Epithelial cell of alveolus of lung (primary cell): ENCODE data around the gene EIF3B. TPM values are rescaled to one million over a fixed set of nuclear protein-coding genes. Genes with fewer than 3 reads are reported as not detected.

ENCODE experiments used
- total RNA-seq: library from RNA; depleted of rRNA; stranded (reverse); fragments of >200 nt; gene quantifications from 2 replicates; pipeline ENCODE4 v1.2.1, GENCODE V29; 2015

Gene EIF3B
- total RNA-seq: 83.0 and 133 TPM in 2 replicates

DNA sequence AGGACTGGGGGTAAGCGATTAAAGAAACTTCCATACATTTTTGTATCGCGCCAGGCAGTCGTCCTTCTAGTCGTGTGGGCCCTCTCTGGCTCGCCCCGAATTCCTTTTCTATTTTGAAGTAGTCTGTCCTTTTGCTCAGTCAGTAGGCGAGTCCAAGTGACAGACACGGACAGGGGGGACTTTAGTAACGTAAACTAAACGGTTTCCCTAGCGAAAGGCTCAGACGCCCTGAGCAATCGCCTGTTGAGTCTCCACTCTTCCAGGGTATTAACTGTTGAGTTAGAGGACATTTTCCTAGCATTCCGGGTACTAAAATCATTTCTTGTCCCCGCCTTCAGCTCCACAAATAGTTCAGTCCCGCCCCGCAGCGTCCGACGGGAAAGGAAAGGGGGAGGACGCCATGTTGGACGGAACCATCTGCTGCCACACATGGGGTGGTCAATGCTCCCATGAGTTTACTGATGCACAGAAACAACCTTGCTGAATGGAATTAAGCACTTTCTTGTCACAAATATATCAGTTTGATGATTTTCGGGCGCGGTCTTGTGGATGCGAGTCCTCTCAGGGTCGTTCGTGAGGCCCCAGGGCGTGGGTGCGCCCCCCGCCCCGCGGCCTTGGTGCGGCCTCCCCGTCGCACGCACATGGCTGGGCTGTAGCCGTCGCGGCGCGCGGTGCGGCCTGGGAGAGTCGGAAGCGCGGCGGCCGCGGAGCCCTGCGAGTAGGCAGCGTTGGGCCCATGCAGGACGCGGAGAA lies at the start of gene EIF3B:
EIF3B (plus strand) TSS at position 642 of the 753 bp plus-strand sequence; CDS start at position 737, 95 bp downstream.

DNA sequence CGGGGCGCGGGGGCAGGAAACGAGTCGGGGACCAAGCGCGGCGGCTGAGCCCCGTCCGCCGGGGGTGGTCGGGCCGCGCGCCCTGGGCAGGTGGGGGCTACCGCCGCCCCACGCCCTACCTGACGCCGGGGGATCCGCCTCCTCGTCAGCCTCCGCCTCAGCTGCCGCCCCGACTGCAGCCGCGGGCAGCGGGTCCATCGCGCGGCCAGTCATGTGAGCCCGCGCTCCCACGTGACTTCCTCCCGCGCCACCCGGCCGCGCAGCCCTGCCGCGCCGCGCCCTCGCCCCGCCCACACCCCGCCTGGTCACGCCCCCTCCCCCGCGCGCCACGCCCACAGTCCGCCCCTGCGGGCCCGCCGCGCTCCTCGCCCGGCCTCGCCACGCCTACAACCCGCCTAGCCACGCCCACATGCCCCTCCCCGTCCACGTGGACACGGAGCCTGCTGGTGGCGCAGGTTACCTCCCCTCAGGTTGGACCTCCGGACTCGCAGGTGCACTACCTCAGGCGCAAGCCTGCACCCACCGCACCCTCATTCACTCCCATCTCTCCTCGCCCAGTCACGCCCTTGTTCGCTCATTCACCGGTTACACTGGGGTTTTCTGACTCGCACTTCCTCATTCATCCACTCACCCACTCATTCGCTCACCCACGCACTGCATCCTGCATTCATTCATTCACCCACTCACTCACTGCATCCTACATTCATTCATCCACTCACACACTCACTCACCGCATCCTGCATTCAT lies 40.2 kb upstream of the EIF3B start, which contains the start of gene SNX8:
SNX8 (minus strand) TSS at position 233 of the 747 bp plus-strand sequence; CDS start at position 213, 20 bp downstream.

GRCh38 chr7:2403014-2403717 lies 48.5 kb downstream of the EIF3B start, which contains the start of gene CHST12:
TSS of gene CHST12 (plus strand) at chr7:2403611. CDS start at chr7:2432640, 29,029 bp downstream.

Other genes starting within 250 kb of the EIF3B start
- gene MAD1L1, start 121.9 kb upstream of the EIF3B start, total RNA-seq: 24.4 and 35.4 TPM in 2 replicates
- gene MRM2, start 112.6 kb upstream of the EIF3B start, total RNA-seq: 18.9 and 25.9 TPM in 2 replicates
- gene NUDT1, start 112.6 kb upstream of the EIF3B start, total RNA-seq: 17.6 and 67.5 TPM in 2 replicates
- gene SNX8, start 40.4 kb upstream of the EIF3B start, total RNA-seq: 32.1 and 45.9 TPM in 2 replicates
- gene CHST12, start 48.8 kb downstream of the EIF3B start, total RNA-seq: 9.3 and 21.6 TPM in 2 replicates
- gene GRIFIN, start 121.6 kb downstream of the EIF3B start, total RNA-seq: not detected in 2 replicates
- gene LFNG, start 164.9 kb downstream of the EIF3B start, total RNA-seq: 0.24 and 4.9 TPM in 2 replicates
- 31.6 and 33.6 TPM in 2 replicates for gene BRAT1, start 200.7 kb downstream of the EIF3B start, total RNA-seq
- gene IQCE, start 204.2 kb downstream of the EIF3B start, total RNA-seq: 6.7 and 11.5 TPM in 2 replicates